OCI-LY3 (cell line): ENCODE results near the gene HIKESHI.
"Not testable (repeated sequence)": the region's sequence is repeated elsewhere in the genome, so short reads cannot be mapped to it uniquely, and the experiment has no call there.

Experiments used
- H2AFZ ChIP-seq: fragments of 200-600, 300-600 bp; shearing (Covaris generic); 2 replicates; pipeline ENCODE4 v1.6.0; 2014; ENCODE audit warnings: antibody characterized with exemption, low read depth, low read length
- H3K27ac ChIP-seq: fragments of 200-600, 300-600 bp; sonication (generic); 2 replicates; pipeline ENCODE4 v1.5.1; 2014; ENCODE audit warnings: mild to moderate bottlenecking, low read length, moderate library complexity, mixed read lengths
- H3K27me3 ChIP-seq: fragments of 200-600, 300-600 bp; sonication (generic); 2 replicates; pipeline ENCODE4 v1.6.1; 2014; ENCODE audit warnings: low read depth, low read length, mixed read lengths
- H3K36me3 ChIP-seq: fragments of 200-600, 300-600 bp; sonication (generic); replicated peaks from 2 replicates; pipeline ENCODE3; 2014; ENCODE audit warnings: low read depth, low read length, mixed read lengths
- H3K4me1 ChIP-seq: fragments of 300-600, 200-600 bp; sonication (generic); 2 replicates; pipeline ENCODE4 v1.6.1; 2014; ENCODE audit warnings: low read length, mixed read lengths
- H3K4me2 ChIP-seq: fragments of 200-600, 300-600 bp; sonication (generic); 2 replicates; pipeline ENCODE4 v1.6.1; 2014; ENCODE audit warnings: low read length, mixed read lengths
- H3K4me3 ChIP-seq: fragments of 300-600, 200-600 bp; sonication (generic); 2 replicates; pipeline ENCODE4 v1.5.1; 2014; ENCODE audit warnings: antibody characterized with exemption, mild to moderate bottlenecking, low read length, moderate library complexity
- H3K79me2 ChIP-seq: fragments of 300-600, 200-600 bp; shearing (Covaris generic); 2 replicates; pipeline ENCODE4 v1.6.1; 2014; ENCODE audit warnings: mild to moderate bottlenecking, low read length, mixed read lengths
- H3K9ac ChIP-seq: fragments of 300-600, 200-600 bp; shearing (Covaris generic); 2 replicates; pipeline ENCODE4 v1.6.0; 2014; ENCODE audit warnings: mild to moderate bottlenecking, low read length, moderate library complexity
- H3K9me3 ChIP-seq: fragments of 200-600, 300-600 bp; shearing (Covaris generic); 2 replicates; pipeline ENCODE4 v1.6.1; 2014; ENCODE audit warnings: low read length, mixed read lengths; ENCODE audit not compliant: insufficient read depth
- H4K20me1 ChIP-seq: fragments of 200-600, 300-600 bp; sonication (generic); 2 replicates; pipeline ENCODE4 v1.6.1; 2016; ENCODE audit warnings: low read length, mixed read lengths; ENCODE audit not compliant: insufficient read depth
- EZH2phosphoT487 ChIP-seq: fragments of 200-600 bp; shearing (Covaris generic); IDR thresholded peaks from 2 replicates; pipeline ENCODE4 v1.6.1; 2018; ENCODE audit warnings: antibody characterized with exemption, mixed run types, low read depth
- TF ChIP-seq, protein P1 (sequence below): fragments of 200-600, 300-600 bp; sonication (generic); IDR thresholded peaks from 2 replicates; pipeline ENCODE4 v1.5.1; 2014; ENCODE audit warnings: antibody characterized with exemption, low read length, low read depth

Gene HIKESHI

DNA sequence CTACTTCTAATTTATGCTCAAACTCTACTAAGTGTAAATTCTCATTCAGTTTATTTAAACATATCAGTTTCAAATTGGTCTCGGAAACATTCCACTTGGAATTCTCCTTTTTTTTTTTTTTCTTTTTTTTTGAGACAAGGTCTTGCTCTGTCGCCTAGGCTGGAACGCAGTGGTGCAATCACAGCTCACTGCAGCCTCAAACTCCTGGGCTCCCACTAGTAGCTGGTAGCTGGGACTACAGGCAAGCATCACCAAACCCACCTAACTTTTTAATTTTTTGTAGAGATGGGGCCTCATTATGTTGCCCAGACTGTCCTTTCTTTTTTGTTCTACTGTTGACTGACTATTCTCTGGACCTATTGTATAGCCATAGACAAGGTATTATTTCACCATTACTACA is 39.3 kb downstream of the HIKESHI start:
- no peaks in the 10 kb centered on the region for H3K9me3 ChIP-seq
- H2AFZ ChIP-seq = no peak overlapping the region
- no peak overlapping the region for H3K4me2 ChIP-seq
- no peaks in the 10 kb centered on the region for H3K4me1 ChIP-seq
- H3K36me3 ChIP-seq = peaks cover 14% of the 10 kb centered on the region
- no peaks in the 10 kb centered on the region for H3K27me3 ChIP-seq
- TF ChIP-seq, protein P1, sequence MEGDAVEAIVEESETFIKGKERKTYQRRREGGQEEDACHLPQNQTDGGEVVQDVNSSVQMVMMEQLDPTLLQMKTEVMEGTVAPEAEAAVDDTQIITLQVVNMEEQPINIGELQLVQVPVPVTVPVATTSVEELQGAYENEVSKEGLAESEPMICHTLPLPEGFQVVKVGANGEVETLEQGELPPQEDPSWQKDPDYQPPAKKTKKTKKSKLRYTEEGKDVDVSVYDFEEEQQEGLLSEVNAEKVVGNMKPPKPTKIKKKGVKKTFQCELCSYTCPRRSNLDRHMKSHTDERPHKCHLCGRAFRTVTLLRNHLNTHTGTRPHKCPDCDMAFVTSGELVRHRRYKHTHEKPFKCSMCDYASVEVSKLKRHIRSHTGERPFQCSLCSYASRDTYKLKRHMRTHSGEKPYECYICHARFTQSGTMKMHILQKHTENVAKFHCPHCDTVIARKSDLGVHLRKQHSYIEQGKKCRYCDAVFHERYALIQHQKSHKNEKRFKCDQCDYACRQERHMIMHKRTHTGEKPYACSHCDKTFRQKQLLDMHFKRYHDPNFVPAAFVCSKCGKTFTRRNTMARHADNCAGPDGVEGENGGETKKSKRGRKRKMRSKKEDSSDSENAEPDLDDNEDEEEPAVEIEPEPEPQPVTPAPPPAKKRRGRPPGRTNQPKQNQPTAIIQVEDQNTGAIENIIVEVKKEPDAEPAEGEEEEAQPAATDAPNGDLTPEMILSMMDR = no peak
- no peak for TF ChIP-seq EZH2phosphoT487
- no peak overlapping the region for H3K9ac ChIP-seq
- H4K20me1 ChIP-seq = no peaks in the 10 kb centered on the region
- H3K4me3 ChIP-seq = no peak overlapping the region
- H3K27ac ChIP-seq = no peak overlapping the region
- no peaks in the 10 kb centered on the region for H3K79me2 ChIP-seq

DNA sequence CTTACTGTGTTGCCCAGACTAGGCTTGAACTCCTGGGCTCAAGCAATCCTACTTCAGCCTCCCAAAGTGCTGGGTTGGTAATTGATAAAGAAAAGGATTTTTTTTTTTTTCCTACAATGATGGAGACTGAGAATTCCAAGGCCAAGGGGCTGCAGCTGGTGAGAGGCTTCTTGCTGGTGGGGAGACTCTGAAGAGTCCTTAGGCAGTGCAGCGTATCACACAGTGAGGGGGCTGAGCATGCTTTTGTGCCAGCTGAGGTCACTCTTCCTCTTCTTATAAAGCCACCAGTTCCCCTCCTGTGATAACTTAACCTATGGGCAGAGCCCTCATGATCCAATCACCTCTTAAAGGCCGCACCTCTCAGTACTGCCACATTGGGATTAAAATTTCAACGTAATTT is 44.5 kb downstream of the HIKESHI start:
- H3K4me1 ChIP-seq = no peaks in the 10 kb centered on the region
- H3K27me3 ChIP-seq = no peaks in the 10 kb centered on the region
- H2AFZ ChIP-seq = no peak overlapping the region
- no peaks in the 10 kb centered on the region for H4K20me1 ChIP-seq
- H3K36me3 ChIP-seq = peaks cover 9% of the 10 kb centered on the region
- H3K79me2 ChIP-seq = no peaks in the 10 kb centered on the region
- H3K4me2 ChIP-seq = no peak overlapping the region
- no peaks in the 10 kb centered on the region for H3K9me3 ChIP-seq
- TF ChIP-seq EZH2phosphoT487 = no peak
- TF ChIP-seq, protein P1 = no peak
- H3K9ac ChIP-seq = no peak overlapping the region
- H3K4me3 ChIP-seq = no peak overlapping the region
- H3K27ac ChIP-seq = no peak overlapping the region

DNA sequence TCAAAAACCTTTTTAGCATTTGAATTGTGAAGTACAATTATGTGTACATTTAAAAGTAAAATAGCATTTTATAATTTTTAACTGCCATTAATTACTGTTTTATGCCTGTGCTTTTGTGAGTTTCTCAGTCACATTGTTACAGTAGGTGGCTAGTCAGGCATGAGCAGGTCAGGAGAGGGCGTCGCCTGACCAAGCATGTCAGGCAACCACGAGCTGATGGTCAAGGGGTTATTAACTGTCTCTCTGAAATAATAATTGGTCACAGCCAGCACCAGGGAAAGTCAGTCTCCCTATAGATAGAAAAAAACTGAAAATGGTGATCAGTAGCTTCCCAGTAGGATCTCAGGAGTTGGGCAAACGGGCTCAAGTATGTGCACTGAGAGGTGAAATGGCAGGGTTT is 53.2 kb downstream of the HIKESHI start:
- no peaks in the 10 kb centered on the region for H3K9me3 ChIP-seq
- H3K4me1 ChIP-seq = no peaks in the 10 kb centered on the region
- H3K4me2 ChIP-seq = no peak overlapping the region
- H3K79me2 ChIP-seq = no peaks in the 10 kb centered on the region
- H3K27ac ChIP-seq = no peak overlapping the region
- H3K36me3 ChIP-seq = no peaks in the 10 kb centered on the region
- H4K20me1 ChIP-seq = no peaks in the 10 kb centered on the region
- no peak overlapping the region for H2AFZ ChIP-seq
- no peak overlapping the region for H3K9ac ChIP-seq
- TF ChIP-seq EZH2phosphoT487 = no peak
- TF ChIP-seq, protein P1 = no peak
- no peak overlapping the region for H3K4me3 ChIP-seq
- no peaks in the 10 kb centered on the region for H3K27me3 ChIP-seq

DNA sequence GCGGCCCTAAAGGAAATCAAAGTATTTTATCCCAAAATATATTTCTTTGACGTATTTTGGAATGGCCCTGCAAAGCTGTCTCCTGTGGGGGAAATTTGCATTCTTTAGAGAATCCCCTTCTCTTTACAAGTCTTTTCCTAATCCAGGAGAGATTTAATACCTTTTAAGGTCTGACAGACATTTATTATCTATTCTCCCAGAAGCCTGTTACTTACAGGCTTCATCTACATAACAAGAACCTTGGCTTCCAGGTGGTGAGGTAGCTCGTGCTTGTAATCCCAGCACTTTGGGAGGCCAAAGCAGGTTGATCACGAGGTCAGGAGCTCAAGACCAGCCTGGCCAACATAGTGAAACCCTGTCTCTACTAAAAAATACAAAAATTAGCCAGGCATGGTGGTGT is 55.4 kb downstream of the HIKESHI start:
- not testable (repeated sequence) for H3K27ac ChIP-seq, H3K4me3 ChIP-seq, H3K27me3 ChIP-seq, H4K20me1 ChIP-seq, H3K4me2 ChIP-seq, H3K9me3 ChIP-seq, H3K36me3 ChIP-seq, H3K79me2 ChIP-seq, H2AFZ ChIP-seq, H3K9ac ChIP-seq, H3K4me1 ChIP-seq

DNA sequence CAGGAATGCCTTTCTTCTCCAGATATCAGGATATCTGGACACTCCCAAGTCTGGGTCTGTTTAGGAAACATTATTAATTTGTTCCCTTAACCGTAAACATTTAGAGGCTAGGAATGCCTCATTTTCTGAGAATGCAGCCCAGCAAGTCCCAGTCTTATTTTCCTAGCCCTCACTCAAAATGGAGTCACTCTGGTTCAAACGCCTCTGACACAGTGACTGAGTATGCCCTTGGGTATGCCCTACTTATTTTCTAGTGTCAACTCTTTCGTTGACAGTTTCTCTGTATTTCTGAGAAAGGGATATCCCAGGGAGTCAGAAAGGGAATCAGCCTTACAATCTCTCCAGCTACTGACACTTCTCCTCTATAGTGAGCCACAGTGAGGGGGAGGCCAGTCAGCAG is 56.7 kb downstream of the HIKESHI start:
- Histone ChIP-seq H3K27ac (no peak overlapping the region), H3K36me3 (no peaks in the 10 kb centered on the region), H4K20me1 (no peaks in the 10 kb centered on the region), H3K27me3 (no peaks in the 10 kb centered on the region), H3K4me2 (no peak overlapping the region), H3K79me2 (no peaks in the 10 kb centered on the region), H3K9ac (no peak overlapping the region), H3K4me3 (no peak overlapping the region), H3K9me3 (no peaks in the 10 kb centered on the region), H2AFZ (no peak overlapping the region), H3K4me1 (no peaks in the 10 kb centered on the region)
- no peak for TF ChIP-seq EZH2phosphoT487
- TF ChIP-seq, protein P1 = no peak
